Epithelial cell of esophagus (primary cell): ENCODE results near the gene ADARB2.
"Not testable (repeated sequence)": the region's sequence is repeated elsewhere in the genome, so short reads cannot be mapped to it uniquely, and the experiment has no call there.

Source experiments
- DNase-seq: peaks from one replicate; pipeline ENCODE4 v3.0.0; 2010; ENCODE audit warnings: low read depth
- H3K4me3 ChIP-seq: 2 replicates; pipeline ENCODE4 v1.5.1; 2011; ENCODE audit warnings: mild to moderate bottlenecking, low read length, control low read depth
- TF ChIP-seq, protein P1 (sequence below): IDR thresholded peaks from 2 replicates; pipeline ENCODE4 v1.5.1; 2011; ENCODE audit warnings: low read depth, mild to moderate bottlenecking, low read length, control low read depth, inconsistent platforms; ENCODE audit not compliant: insufficient read depth; ENCODE audit errors: missing control alignments

Gene ADARB2

DNA sequence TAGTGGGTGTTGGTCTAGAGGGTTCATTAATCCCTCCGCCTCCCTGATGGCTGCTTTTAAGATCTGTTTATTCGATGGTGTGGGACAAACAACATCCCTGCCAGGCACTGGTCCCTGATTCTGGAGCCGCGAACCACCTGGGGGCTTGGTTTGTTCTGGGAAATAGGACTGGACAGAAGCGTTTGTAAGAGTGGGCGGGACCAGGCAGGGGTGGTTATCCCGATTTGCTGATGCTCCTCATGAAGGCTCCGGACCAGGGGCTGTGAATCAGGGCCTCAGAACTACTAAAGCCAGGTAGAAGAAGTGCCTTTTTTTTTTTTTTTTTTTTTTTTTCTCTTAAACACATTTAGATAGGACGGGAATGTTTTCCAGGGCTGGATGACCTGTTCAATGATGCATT, 407.7 kb downstream of the ADARB2 start:
- H3K4me3 ChIP-seq: no peak overlapping the region
- TF ChIP-seq, protein P1, sequence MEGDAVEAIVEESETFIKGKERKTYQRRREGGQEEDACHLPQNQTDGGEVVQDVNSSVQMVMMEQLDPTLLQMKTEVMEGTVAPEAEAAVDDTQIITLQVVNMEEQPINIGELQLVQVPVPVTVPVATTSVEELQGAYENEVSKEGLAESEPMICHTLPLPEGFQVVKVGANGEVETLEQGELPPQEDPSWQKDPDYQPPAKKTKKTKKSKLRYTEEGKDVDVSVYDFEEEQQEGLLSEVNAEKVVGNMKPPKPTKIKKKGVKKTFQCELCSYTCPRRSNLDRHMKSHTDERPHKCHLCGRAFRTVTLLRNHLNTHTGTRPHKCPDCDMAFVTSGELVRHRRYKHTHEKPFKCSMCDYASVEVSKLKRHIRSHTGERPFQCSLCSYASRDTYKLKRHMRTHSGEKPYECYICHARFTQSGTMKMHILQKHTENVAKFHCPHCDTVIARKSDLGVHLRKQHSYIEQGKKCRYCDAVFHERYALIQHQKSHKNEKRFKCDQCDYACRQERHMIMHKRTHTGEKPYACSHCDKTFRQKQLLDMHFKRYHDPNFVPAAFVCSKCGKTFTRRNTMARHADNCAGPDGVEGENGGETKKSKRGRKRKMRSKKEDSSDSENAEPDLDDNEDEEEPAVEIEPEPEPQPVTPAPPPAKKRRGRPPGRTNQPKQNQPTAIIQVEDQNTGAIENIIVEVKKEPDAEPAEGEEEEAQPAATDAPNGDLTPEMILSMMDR: no peak
- no peak for DNase-seq

DNA sequence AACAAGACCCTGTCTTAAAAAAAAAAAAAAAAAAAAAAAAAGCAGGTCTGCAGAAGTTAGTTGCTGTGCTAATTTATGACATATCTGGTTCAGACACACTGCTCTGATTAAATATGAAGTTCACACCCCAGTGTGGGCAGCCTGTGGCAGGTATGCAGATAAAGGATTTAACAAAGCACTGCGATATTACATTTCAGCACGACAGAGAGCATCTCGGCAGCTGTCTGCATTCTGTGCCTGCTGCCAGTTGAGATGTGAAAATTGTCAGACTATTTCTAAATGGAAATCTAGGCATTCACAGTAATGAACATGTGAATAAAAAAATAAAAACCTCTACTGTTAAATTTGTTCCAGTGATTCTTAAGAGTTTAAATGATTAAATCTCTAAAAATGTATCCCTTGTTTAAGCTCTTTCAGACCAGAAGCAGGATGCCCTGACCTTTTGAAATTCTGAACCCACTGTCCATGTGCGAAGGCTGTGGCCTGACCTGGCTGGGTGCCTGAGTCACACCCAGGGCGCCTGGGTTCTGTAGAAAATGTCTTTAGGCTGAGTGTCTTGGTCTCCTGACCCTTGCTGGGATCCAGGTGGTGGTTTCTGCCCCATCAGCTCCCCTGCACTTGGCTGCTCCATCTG, 408.2 kb downstream of the ADARB2 start:
- TF ChIP-seq, protein P1: no peak
- H3K4me3 ChIP-seq: no peak overlapping the region
- DNase-seq: no peak

DNA sequence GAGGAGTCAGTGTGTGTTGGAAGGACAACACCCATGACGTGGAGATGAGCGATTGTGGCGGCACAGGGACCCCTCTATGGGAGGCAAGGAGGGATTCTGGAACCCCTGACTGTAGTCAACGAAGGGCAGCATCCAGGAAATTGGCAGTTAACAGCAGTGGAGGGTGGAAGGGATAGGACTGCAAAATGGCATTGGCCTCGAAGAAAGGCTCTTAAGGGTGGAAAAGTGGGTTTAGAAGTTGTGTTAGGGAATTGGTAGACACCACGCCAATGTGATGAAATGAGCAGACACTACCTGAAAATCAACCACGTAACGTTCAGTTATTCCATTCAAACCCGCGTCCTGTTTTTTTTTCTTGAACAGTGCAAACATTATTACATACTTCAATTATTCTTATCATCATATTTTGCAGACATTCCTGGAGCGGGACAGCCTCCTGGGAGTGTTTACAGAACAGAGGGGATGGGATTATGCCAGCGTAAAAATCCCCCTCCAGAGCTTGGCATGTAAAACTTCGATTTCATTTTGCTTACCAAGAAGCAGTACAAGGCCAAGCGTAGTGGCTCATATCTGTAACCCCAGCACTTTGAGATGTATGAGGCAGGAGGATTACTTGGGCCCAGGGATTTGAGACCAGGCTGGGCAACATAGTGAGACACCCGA, 409.0 kb downstream of the ADARB2 start:
- no peak overlapping the region for H3K4me3 ChIP-seq
- DNase-seq: no peak
- TF ChIP-seq, protein P1: no peak

DNA sequence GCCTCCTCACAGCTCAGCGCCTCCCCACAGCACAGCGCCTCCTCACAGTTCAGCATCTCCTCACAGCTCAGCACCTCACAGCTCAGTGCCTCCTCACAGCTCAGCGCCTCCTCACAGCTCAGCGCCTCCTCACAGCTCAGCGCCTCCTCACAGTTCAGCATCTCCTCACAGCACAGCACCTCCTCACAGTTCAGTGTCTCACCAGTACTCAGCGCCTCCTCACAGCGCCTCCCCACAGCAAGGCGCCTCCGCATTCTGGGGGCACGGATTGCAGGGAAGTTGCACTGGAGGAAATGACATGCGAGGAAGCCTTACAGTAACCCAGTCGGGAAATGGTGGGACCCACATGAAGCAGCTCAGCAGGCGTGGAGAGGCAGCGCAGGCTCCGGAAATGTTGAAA, 409.6 kb downstream of the ADARB2 start:
- H3K4me3 ChIP-seq: no peak overlapping the region
- no peak for DNase-seq

DNA sequence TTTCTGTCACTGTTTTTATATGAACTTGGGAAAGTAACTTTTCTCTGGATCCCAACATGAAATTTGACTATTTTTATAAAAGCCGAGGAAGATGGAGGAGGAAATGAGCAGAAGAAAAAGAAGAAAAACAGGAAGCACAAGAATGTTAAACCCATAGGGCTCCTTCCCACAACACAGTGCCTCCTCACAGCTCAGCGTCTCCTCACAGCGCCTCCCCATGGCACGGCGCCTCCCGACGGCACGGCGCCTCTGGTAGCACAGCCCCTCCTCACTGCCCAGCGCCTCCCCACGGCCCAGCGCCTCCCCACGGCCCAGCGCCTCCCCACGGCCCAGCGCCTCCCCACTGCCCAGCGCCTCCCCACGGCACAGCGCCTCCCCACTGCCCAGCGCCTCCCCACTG, 410.8 kb downstream of the ADARB2 start:
- not testable (repeated sequence) for H3K4me3 ChIP-seq, DNase-seq

More for the DNA sequence above, 409.6 kb downstream of the ADARB2 start:
- TF ChIP-seq, protein P1: no peak

DNA sequence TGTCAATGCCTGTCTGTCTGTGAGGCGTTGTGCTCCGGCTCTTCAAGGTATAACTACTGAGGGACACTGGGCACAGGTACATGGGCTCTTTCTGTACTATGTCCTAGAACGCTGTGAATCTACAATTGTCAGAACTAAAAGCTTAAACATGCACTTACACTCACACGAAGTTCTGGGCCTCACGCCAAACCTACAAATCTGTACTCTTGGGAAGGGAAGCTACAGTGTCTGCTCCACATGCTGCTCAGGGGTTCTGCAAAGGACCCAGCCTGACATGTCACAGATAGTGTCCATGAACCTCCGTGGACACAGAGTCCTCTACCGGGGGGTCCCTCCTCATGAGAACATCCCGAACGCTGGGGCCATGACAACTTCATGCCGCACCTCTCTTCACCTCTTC, 412.4 kb downstream of the ADARB2 start:
- no peak overlapping the region for H3K4me3 ChIP-seq
- TF ChIP-seq, protein P1: no peak

DNA sequence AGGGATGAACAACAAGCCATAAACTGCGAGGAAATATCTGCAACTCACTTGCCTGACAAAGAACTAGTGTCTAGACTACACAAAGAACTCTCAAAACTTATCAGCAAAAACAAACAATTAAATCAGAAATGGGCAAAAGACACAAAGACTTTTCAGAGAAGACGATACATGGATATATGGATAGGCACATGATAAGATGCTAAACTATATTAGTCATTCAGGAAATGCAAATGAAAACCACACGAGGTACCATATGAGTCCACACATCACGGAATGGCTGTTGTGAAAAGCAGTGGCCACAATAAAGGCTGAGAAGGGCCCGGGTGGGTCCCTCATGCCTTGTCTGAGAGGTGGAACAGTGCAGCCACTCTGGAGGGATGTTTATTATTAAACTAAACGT, 413.4 kb downstream of the ADARB2 start:
- DNase-seq: no peak
- TF ChIP-seq, protein P1: no peak
- H3K4me3 ChIP-seq: no peak overlapping the region

More for the DNA sequence above, 412.4 kb downstream of the ADARB2 start:
- no peak for DNase-seq
